GM10847 (cell line): ENCODE data around the gene CDKN2B-AS1.

Experiments
- POLR2A ChIP-seq: IDR thresholded peaks from 2 replicates; pipeline ENCODE4 v1.6.1; 2011; ENCODE audit not compliant: insufficient read length; ENCODE audit errors: extremely low read depth

The CDKN2B-AS1 gene

GRCh38 chr9:22026696-22027095 is 32.1 kb downstream of the CDKN2B-AS1 start:
- TF ChIP-seq POLR2A = no peak

GRCh38 chr9:22028394-22028793 is 33.8 kb downstream of the CDKN2B-AS1 start:
- TF ChIP-seq POLR2A = no peak

- TF ChIP-seq POLR2A = no peak
These were observed 34.6 kb downstream of the CDKN2B-AS1 start for GRCh38 chr9:22029231-22029630.

GRCh38 chr9:22030101-22030598 is 35.6 kb downstream of the CDKN2B-AS1 start:
- TF ChIP-seq POLR2A = no peak

- no peak for TF ChIP-seq POLR2A
These were observed 37.2 kb downstream of the CDKN2B-AS1 start for GRCh38 chr9:22031655-22032411.

- TF ChIP-seq POLR2A = no peak
These were observed 38.5 kb downstream of the CDKN2B-AS1 start for GRCh38 chr9:22033012-22033630.

GRCh38 chr9:22035591-22036011 is 41.0 kb downstream of the CDKN2B-AS1 start:
- no peak for TF ChIP-seq POLR2A

- no peak for TF ChIP-seq POLR2A
These were observed 42.5 kb downstream of the CDKN2B-AS1 start for GRCh38 chr9:22036866-22037626.

GRCh38 chr9:22037954-22038690 is 43.5 kb downstream of the CDKN2B-AS1 start:
- no peak for TF ChIP-seq POLR2A

GRCh38 chr9:22039258-22039657 is 44.7 kb downstream of the CDKN2B-AS1 start:
- no peak for TF ChIP-seq POLR2A

- no peak for TF ChIP-seq POLR2A
These were observed 46.2 kb downstream of the CDKN2B-AS1 start for GRCh38 chr9:22040760-22041159.

GRCh38 chr9:22041344-22041743 is 46.8 kb downstream of the CDKN2B-AS1 start:
- no peak for TF ChIP-seq POLR2A

- no peak for TF ChIP-seq POLR2A
These were observed 47.2 kb downstream of the CDKN2B-AS1 start for GRCh38 chr9:22041775-22042174.

- no peak for TF ChIP-seq POLR2A
These were observed 49.3 kb downstream of the CDKN2B-AS1 start for GRCh38 chr9:22043928-22044327.

GRCh38 chr9:22044583-22044982 is 50.0 kb downstream of the CDKN2B-AS1 start:
- no peak for TF ChIP-seq POLR2A
